Activated CD4-positive, alpha-beta T cell treated with anti-CD3 and anti-CD28 coated beads, Interleukin-2, amount 50 U/mL, for 48 hours (primary cell): ENCODE measurements around the gene CHRNA10.

Experiments
- DNase-seq, 2 experiments: peaks; one replicate each; pipeline ENCODE4 v3.0.0-alpha.2; 2020

CHRNA10 gene, protein sequence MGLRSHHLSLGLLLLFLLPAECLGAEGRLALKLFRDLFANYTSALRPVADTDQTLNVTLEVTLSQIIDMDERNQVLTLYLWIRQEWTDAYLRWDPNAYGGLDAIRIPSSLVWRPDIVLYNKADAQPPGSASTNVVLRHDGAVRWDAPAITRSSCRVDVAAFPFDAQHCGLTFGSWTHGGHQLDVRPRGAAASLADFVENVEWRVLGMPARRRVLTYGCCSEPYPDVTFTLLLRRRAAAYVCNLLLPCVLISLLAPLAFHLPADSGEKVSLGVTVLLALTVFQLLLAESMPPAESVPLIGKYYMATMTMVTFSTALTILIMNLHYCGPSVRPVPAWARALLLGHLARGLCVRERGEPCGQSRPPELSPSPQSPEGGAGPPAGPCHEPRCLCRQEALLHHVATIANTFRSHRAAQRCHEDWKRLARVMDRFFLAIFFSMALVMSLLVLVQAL

DNA sequence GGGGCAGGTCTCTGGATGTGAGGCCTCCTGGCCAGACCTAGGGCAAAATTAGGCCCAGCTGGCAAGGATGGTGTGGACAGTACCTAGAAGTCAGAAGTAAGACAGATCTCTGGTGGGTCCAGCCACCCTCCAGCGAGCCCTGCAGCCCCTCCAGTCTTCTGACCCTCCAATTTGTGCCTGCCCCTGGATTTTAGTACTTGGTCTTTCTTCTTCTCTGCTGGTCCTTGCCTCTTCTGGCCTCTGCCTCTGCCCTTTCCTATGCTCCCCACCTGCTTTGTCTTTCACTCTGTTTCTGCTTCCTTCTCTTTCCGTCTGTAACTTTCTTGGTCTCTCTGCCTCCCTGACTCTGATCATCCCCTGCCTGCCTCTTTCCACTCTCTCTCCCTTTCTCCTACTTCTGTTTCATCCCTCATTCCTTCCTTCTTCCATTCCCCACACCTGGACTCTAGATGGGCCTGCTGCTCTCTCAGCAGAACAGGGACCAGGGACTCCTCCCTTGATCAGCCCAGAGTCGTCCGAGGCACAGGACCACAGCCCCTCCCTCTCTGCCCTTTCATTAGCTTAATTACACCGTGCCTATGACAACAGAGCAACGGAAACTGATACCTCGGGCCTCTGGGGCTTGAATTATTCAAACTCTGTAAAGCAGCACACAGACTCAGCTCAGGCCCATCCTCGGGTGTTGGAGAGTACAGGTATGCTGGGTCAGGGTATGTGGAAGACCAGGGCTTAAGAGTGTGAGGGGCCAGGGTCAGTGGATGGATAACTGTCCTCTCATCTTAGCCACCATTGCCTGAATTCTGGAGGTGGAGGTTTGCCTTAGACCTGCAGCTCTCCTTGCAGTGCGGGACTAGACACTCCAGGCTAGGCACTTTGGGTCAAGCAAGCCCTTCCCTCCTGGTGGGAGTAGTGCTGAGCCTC, at the start of gene CHRNA10:
CHRNA10 (minus strand) TSS at position 51 of the 921 bp plus-strand sequence. CDS start 72 bp downstream, outside the sequence.
- DNase-seq: no peak

GRCh38 chr11:3712274-3712673, 41.1 kb upstream of the CHRNA10 start:
- DNase-seq: no peak

DNA sequence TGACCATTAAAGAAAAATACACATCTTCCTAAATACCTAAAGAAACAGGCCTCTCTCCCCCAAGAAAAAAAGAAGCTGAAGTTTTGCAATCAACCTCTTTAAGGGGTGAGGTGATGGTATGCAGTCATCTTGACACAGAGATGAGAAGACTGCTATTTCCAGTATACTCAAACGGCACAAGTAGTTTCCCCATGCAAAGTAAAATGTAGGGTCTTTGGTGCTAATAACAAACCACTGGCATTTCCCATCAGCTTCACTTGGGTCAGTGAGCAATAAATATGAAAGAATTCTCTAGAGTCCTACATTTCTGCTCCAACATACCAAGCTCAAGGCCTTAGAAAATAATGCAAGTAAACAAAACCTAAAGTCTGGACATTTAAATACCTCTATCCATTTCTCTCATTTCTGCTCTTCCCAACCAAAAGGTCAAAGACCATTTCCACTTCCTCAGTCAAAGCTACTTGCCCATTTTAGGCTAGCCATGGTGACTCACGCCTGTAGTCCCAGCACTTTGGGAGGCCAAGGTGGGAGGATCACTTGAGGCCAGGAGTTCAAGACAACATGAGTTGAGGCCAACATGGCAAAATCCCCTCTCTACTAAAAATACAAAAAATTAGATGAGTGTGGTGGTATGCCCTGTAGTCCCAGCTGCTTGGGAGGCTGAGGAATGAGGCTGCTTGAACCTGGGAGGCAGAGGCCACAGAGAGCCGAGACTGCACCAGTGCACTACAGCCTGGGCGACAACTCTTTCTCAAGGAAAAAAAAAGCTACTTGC, 39.5 kb upstream of the CHRNA10 start:
- DNase-seq: no peak

DNA sequence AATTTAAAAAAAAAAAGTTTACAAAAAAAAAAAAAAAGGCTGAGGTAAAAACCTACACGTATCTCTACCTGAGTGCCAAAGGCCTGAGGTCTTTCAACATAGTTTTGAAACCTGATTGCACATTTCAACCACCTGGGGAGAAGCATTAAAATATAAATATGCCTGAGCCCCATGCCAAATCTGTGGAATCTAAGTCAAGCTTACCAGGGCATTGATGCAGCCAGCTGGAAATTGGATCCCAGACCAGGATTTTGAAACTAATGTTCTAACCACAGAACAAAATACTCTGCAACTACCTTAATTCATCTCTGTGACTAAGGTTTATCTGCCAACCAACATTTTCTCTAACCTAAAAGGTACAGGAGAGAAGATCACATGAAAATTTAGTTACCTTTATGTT, 38.8 kb upstream of the CHRNA10 start:
- DNase-seq: no peak

- DNase-seq: no peak
These were observed 36.0 kb upstream of the CHRNA10 start for GRCh38 chr11:3707176-3707575.

DNA sequence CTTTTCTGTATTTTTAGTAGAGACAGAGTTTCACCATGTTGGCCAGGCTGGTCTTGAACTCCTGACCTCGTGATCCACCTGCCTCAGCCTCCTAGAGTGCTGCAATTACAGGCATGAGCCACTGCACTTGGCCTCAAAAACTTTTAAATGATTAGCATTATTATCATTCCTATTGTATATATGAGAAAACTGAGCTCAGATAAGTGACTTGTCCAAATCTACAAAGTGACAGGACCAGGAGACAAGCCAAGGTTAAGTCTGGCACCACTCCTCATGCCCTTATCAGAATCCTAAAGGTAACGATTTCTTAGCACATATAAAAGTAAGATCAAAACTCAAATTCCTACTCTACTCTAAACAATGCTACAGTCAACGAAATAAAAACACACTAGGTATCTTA, 32.2 kb upstream of the CHRNA10 start:
- DNase-seq: no peak

DNA sequence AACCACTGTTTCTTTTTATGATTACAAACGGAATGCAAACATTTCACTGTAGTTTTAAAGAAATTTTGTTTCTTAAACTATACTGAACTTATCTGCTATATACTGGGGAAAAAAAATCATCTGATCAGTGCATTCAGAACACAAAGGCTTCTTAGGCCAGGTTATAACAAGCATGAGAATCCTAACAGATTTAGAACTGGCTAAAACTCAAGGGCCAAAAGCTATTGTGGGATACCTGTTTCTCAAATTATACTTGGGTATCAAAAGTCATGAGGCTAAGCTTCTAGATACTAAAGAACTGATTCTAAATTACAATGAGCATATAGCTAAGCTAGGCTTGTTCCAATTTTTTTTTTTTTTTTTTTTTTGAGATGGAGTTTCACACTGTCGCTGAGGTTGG, 29.7 kb upstream of the CHRNA10 start:
- no peak for DNase-seq

DNA sequence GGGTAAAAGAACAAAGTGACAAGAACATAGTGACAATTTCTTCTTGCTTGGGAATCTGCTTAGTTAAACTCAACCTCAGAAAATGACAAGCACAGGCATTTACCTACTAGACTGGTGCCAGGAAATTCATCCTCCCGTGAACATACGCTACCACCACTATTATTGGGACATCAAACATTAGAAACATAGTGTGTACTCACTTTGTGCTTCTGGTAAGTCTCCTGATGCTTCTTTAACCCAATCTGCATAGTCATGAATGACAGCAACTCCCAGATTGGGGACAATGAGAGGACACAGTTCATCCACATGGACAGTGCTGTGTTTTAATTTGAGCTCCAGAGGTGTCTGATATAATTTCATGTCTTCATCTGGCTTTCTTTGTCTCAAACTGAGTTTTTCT, 29.2 kb upstream of the CHRNA10 start:
- DNase-seq: no peak

DNA sequence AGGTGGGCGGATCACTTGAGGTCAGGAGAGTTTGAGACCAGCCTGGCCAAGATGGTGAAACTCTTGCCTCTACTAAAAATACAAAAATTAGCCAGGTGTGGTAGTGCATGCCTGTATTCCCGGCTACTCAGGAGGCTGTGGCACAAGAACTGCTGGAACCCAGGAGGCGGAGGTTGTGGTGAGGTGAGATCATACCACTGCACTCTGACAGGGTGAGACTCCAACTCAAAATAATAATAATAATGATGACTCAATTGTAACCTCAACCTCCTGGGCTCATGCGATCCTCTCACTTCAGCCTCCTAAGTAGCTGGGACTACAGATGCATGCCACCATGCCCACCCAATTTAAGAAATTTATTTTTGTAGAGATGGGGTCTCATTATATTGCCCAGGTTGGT, 15.6 kb upstream of the CHRNA10 start:
- DNase-seq: no peak

DNA sequence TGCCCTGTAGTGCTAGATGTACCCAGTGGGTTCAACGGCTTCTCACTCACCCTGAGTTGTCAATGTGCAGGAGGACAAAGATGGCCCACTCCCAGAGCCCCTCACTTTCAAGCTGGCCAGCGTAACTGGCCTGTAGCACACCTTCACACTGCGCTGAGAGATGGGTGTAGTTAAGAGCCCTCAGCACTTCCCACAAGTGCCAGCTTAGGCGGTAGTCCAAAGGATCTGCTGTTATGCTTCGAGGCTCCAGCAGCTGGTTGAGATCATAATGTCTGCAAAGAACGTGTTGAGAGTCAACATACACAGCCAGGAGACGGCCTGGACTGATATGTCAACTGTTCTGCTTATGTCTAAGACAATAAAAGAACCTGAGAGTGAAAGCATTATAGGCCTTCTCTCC, 14.7 kb upstream of the CHRNA10 start:
- DNase-seq: no peak

- no peak for DNase-seq
These were observed 13.6 kb upstream of the CHRNA10 start for GRCh38 chr11:3684819-3685172.

- no peak for DNase-seq
These were observed 13.1 kb upstream of the CHRNA10 start for GRCh38 chr11:3684129-3684818.

GRCh38 chr11:3683039-3683438, 11.9 kb upstream of the CHRNA10 start:
- no peak for DNase-seq

GRCh38 chr11:3679077-3679476, 7.9 kb upstream of the CHRNA10 start:
- no peak for DNase-seq

DNA sequence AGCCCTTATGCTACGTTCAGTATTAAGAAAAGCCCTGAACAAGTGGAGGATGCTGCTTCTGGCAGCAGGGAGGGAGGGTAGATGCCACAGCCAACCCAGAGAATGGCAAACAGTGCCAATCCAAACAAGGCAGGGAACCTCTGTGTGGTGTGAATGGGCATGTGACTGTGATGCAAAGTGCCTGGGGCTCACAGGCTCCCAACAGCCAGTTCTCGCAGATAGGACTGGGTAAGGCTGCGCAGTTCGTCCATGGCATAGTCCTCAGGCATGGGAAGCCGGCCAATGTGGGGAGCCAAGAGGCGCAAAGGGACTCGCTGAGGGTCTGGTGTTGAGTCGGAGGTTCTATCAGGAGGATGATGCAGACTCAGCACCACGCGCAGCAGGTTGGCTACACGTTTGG, 4.8 kb upstream of the CHRNA10 start:
- DNase-seq: no peak

- no peak for DNase-seq
These were observed 3.0 kb upstream of the CHRNA10 start for GRCh38 chr11:3674189-3674588.

- DNase-seq: no peak
These were observed 1.4 kb downstream of the CHRNA10 start for GRCh38 chr11:3669742-3670183.

GRCh38 chr11:3669128-3669527, 2.1 kb downstream of the CHRNA10 start:
- DNase-seq: no peak

DNA sequence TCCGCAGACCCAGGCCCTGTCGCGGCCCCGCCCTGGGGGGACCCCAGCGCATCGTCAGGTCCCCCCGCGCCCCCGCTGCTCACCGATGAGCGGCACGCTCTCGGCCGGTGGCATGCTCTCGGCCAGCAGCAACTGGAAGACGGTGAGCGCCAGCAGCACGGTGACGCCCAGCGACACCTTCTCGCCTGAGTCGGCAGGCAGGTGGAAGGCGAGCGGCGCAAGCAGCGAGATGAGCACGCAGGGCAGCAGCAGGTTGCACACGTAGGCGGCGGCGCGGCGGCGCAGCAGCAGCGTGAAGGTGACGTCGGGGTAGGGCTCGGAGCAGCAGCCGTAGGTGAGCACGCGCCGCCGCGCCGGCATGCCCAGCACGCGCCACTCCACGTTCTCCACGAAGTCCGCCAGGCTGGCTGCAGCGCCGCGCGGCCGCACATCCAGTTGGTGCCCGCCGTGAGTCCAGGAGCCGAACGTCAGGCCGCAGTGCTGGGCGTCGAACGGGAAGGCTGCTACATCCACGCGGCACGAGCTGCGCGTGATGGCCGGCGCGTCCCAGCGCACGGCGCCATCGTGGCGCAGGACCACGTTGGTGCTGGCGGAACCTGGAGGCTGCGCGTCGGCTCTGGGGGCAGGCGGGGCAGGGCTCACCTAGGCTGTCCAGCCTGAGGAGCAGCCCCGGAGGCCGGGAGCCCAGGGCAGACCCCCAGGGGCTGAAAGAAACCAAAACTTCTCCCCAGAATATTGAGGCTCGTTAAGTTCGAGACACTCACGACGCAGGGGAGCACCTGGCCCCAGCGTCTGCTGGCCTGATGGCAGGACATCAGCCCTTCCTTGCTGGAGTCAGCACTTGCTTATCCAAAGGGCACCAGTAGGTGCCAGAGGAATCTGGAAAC, 3.8 kb downstream of the CHRNA10 start:
- DNase-seq: no peak

DNA sequence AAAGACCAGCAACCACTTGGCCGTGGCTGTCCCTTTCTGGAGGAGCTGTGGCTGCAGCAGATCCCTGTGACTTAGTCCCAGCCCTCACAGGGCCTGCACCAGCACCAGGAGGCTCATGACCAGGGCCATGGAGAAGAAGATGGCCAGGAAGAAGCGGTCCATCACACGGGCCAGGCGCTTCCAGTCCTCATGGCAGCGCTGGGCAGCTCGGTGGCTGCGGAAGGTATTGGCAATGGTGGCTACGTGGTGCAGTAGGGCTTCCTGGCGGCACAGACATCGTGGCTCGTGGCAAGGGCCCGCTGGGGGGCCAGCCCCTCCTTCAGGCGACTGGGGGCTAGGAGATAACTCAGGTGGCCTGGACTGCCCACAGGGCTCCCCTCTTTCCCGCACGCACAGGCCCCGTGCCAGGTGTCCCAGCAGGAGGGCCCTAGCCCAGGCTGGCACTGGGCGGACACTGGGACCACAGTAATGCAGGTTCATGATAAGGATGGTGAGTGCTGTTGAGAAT, 5.1 kb downstream of the CHRNA10 start:
- no peak for DNase-seq

DNA sequence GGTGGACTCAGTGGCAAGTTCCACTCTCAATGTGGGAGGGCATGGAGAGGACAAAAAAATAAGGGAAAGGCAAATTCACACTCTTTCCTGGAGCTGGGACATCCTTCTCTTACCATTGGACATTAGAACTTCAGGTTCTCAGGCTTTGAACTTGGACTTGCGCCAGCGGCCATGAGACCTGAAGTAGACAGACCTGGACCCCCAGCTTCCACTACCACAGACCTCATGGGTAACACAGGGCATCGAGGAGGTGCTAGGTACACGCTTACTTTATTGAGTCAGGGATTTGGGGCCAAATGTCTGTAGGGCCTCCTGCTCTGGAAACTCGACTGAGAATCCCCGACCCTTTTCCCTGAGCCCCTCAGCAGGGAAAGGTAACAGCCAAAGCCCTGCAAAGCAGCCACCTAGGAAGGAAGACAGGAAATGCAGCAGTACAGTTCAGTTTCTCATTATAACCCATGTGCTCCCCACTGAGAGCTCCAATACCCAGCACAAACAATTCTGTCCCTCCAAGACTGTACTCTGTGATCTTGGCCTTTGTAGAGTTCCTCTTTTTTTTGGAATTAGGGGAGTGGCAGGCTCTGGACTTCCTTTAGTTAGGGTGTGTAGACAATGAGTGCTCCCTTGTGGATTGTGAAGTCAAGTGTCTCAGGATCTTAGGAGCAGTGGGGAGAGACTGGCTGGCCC, 5.7 kb downstream of the CHRNA10 start:
- DNase-seq: no peak
